Left renal pelvis (tissue), 4 donors: Measurements from ENCODE around the gene TMEM119. TPM values are rescaled to one million over a fixed set of nuclear protein-coding genes. Genes with fewer than 3 reads are reported as not detected.
"Not testable (repeated sequence)": the region's sequence is repeated elsewhere in the genome, so short reads cannot be mapped to it uniquely, and the experiment has no call there.

Experiments
- DNase-seq, 4 donors: peaks; one replicate each; pipeline ENCODE4 v3.0.0-alpha.2; 2013; ENCODE audit warnings: low read depth in 4 of 4, low spot score in 3 of 4
- polyA plus RNA-seq, 4 donors: library from polyadenylated mRNA; unstranded; fragments of 120-200 nt; gene quantifications; one replicate each; pipeline ENCODE4 v1.2.1, GENCODE V29; 2013; ENCODE audit not compliant: insufficient read length in 4 of 4

Gene TMEM119
- polyA plus RNA-seq, 4 donors, result 20.5 to 102 (median 23.9) TPM

DNA sequence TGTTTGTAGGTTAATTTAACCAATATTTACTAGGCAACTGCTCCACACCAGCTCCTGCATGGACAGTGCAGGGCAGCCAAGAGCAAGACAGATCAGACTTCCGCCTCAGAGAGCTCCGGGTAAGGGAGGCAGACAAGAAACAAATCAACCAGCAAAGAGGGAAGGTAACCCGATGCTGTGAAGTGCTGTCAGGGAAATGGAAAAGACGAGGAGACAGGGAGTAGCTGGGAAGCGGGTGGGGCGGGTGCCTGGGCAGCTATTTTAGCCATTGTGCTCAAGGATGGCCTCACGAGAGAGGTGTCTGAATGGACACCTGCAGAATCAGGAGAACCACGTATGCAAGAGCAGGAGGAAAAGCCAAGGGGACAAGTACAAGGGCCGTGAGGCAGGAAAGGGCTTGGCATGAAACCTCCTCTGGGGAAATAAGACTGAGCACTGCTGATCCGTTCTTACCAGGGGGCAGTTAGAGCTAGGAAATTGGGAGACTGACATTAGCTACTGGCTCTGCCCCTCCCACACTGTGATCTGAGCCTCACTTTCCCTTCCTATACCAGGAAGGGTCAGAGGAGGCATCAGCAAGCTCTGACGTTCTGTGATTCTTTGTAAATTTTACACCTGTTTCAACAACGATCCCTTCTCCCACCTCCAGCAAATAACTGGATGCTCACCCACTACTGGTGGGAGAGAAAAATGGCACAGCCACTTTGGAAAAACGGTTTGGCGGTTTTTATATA is 6.5 kb upstream of the TMEM119 start:
- DNase-seq, result no peak

DNA sequence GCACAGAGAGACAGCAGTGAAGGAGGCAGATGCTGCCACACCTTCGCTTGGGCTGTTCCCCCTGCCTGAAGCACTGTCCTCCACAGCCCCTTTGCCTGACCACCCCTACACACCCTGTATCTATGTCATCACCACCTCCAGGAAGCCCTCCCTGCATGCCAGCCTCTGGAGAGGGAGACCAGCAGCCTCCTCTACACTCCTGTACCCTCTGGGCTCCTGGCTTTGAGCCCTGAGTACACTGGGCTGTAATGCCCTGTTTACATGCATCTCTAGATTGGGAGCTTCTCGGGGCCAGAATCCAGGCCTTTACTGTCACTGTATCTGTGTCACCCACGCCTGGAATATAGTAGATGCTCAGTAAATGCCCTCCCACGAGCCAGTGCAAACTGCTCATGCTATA is 5.9 kb upstream of the TMEM119 start:
- DNase-seq, result no peak

DNA sequence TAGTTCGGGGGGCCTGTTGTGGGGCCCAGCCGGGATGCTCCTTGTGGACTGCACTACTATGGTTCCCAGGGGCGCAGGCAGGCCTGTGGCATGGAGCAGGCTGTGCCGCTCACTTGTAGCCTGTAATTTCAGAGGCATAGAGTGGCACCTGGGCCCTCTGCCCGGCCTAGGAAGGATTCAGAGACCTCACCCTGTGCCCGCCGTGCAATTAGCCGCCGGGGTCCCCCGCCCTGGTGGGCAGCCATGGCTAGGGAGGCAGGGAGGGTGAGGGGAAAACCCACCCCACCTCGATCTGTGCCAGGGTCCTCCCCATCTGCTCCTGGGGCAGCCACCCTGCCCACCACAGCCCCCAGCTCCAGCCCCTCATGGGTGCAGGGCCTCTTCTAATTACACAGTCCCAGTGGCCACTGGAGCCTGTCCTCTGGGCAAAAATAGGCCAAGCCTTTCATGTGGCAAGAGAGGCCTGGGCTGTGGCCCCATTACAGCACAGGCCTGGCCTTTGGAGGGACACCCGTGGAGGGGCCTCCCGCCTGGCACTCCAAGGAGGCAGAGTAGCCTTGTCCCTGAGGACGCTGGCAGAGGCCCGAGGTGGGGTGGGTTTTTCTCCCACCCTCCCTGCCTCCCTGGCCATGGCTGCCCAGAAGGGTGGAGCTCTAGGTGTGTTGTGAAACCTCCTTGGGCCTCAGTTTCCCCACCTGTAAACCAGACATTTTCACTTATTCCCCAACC is 5.3 kb upstream of the TMEM119 start:
- DNase-seq, result no peak

DNA sequence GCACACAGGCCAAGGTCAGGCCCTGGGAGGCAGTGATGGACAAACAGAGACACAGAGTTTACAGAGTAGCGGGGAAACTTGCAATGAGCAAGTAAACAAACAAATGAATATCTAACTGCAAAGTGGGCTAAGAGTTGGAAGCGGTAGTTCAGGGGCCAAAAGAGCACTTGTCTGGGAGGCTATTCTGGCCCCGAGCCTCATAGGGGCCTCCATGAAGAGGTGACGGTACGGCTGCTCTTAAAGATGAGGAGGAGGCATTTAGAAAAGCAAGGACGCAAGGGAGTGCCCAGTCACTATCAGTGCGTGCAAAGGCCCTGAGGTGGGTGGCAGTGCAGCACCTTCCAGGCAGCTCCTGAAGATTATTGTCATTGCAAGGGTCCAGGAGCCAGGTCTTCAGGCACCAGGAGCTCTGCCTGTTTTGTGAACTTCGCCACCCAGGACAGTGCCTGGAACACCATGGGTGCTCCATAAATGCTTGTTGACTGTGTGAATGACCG is 4.4 kb upstream of the TMEM119 start:
- no peak for DNase-seq

DNA sequence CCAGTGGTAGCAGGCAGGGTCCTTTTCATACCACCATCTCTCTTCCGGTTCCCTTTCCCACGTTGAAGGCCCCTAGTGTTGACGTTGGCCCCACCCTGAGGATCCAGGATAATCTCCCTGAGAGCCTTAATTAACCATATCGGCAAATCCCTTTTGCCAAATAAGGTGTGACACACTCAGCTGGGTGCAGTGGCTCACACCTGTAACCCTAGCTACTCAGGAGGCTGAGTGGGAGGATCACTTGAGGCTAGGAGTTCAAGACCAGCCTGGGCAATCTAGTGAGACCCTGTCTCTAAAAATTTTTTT is 2.8 kb upstream of the TMEM119 start:
- no peak for DNase-seq

DNA sequence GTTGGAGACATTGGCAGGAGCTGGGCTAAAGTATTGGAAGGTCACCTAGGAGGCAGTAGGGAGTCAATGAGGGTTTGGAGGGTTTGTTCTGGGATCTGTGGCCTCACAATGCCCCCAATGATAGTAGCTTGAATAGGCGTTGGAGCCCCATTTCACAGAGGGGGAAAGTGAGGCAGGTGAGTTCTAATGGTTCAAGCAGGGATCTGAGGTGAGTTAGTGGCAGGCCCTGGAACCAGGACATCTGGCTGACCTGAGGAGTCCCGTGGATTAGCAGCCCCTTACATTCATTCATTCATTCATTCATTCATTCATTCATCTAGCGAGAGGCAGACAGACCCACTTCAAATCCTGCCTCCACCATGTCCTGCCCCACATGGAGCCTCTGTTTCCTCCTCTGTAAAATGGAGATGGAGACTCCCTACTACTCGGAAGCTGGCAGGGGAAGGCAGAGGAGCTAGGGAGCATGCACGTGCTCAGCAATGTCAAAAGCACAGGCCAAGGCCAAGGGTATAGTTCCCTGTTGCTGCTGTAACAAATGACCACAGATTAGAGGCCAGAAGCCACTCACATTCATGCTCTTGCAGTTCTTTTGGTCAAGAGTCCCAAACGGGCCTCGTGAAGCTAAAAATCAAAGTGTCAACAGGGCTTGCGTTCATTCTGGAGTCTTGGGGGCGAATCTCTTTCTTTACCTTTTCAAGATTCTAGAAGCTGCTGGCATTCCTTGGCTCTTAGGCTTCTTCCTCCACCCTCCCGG is 2.2 kb upstream of the TMEM119 start:
- no peak for DNase-seq

DNA sequence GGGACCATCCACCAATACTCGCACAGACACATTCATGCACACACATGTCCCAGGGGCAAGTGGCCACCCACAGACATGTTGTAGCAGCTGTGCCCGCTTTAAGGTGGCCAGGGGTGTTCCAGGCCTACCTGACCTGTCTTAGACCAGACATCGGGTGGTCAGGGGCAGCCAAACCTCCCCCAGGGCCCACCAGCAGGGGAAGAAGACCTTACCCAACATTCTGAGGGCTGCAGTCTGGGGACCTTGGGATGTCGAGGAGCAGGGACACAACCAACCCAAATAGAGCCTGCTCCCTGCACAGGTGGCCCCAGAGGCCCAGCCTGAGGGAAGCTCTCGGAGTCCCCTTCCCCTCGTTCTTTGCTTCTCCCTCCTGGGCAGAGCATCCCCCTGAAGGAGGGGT is 1.7 kb upstream of the TMEM119 start:
- no peak for DNase-seq

DNA sequence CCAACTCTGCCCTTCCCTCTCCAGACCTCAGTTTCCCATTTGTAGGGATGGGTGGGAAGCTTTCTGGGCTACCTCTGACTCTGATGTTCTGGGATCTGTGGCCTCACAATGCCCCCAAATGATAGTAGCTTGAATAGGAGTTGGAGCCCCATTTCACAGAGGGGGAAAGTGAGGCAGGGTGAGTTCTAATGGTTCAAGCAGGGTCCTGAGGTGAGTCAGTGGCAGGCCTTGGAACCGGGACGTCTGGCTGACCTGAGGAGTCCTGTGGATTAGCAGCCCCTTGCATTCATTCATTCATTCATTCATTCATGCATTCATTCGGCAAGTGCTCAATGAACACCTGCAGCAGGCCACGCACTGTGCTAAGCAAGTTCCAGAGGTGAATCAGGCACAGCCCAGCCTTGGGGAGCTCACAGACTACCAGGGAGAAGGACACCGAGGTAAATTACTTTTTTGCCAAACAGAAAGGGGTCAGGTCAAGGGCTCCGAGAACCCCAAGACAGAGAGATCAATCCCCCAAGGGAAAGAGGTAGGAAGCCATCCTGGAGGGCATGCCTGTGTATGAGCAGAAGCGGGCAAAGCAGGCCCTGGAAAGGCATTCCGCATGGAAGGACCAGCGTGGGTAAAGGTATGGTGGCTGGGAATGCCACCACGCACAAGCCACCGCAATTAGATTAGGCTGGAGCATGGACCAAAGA is 818 bp upstream of the TMEM119 start:
- DNase-seq, result no peak

DNA sequence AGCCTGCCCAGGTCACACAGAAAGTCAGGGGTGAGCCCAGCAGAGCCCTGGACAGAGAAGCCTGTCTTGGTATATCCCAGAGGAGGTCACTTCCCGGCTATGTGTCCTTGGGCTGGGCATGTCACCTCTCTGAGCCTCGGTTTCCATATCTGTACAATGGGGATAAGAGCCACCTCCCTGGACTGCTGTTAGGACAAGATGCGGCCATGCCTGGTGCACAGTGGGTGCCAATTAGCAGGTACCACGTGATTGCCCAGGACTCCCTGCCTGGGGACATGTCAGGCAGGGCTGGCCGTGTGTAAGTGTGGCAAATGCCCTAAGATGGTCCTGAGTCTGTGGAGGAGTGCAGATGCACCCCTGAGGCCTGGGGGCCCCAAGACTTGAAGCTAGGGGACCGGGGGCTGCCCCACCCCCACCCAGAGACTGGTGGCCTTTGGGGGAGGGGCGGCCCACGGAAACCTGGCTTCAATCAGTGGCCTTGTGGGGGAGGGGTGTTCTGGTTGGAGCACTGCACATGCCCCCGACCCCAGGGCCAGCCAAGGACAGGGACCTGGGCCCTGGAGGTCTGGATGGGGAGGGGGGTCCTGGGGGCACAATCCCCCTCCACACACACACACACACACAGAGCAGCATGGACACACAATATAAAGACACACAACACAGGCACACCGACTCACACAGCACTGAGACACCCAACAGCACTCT is 878 bp downstream of the TMEM119 start:
- DNase-seq, result no peak

DNA sequence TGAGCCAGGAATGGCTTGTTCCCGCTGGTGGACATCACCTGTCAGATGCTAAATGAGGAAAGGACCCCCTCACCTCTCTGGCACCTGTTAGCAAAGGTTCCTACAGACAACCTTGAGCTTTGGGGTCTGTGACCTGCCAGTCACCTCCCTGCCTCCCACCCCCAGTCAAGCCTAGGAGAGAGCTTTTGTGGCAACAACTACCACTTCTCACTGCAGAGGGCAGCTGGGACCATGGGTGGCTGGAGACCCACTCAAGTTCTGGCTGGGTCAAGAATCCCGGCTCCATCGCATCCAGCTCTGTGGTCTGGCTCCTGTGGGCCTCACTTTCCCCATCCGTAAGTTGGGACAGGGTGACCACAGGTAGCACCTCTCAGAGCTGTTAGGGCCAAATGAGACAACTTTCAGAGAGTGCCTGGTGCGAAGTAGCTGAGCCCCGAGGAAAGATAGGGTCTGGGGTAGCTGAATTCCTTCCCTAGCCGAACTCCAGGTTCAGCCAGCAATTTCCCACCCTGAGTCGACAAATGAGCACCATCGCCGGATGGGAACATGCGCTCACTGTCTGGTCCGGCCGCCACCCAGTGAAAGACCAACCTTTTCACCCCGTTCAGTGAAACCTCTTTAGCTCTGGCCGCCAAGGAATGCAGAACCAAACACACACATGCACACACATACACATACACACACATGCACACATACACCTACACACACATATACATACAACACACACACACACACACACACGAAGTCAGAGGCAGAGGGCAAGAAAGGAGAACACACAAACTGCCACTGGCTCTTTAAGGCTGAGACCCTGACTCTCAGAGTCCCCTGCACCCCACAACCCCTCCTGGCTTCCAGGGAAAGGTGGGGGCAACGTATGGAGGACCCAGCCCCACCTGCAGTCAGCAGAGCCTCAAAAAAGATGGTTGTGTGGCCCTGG is 1.9 kb downstream of the TMEM119 start:
- no peak for DNase-seq

DNA sequence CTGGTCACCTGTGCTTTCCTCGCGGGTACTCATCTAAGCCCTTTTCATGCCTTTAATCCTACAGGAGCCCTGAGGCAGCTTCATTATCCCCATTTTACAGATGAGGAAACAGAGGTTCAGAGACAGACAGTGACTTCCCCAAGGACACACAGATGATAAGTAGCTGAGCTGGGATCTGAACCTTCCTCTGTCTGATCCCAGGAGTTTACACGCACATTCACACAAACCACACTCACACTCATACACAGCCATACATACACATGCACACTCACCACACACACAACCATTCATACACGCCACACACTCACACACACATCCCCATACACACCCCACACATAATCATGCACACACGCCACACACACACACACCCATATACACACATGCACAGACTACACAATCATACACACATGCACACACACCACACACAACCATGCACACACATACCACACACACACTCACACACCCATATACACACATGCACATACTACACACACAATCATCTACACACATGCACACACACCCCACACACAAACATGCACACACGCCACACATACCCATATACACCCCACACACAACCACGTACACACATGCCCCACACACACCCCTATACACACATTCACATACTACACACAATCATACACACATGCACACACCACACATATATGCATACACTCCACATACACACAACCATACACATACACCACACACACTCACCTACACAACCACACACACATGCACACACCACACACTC is 2.7 kb downstream of the TMEM119 start:
- no peak for DNase-seq

DNA sequence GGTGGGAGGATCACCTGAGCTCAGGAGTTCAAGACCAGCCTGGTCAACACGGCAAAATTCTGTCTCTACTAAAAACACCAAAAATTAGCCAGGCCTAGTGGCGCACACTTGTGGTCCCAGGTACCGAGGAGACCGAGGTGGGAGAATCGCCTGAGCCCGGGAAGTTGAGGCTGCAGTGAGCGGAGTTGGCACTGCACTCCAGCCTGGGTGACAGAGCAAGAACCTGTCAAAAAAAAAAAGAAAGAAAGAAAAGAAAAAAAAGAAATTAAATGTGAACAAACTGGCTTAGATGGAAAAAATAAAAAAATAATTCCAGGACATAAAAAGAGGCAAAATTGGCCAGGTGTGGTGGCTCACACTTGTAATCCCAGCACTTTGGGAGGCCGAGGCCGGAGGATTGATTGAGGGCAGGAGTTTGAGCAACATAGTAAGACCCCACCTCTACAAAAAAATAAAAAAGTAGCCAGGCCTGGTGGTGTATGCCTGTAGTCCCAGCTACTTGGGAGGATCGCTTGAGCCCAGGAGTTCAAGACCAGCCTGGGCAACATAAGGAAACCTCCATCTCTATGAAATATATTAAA is 3.5 kb downstream of the TMEM119 start:
- DNase-seq, result no peak

DNA sequence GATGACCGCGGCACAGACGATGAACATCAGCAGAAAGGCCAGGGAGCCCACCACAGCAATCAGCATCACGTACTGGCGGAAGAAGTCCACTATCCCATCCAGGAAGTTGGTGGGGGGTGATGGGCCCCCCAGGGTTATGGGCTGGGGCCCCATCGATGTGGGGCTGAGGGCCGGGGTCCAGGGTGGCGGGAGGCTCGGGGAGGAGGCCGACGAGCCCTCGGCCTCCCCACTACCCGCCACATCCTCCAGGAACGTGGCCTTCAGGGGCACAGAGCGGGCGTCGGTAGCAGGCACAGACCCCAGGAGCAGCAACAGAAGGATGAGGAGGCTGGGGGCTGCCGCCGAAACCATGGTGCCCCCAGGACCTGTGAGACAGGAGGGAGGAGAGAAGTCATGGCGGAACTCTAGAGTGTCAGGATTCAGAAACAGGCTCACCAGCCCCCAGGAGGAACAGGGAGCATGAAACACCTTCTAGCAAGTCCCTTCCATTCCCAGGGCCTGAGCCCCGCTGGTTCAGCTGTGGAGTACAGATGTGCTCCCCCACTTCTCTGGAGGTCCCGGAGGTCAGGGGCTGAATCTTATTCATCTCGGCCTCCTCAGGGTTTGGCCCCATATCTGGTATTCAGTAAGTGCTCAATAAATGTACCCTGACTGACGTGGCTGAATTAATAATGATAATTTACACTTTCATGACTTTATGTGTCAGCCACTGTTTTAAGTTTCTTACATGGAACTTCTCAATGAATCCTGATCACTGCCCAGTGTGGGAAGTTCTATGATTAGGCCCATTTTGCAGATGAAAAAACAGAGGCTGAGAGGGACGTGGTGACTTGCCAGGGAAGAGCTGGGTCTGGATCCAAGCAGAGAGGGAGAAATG is 5.6 kb downstream of the TMEM119 start:
- DNase-seq, result no peak

DNA sequence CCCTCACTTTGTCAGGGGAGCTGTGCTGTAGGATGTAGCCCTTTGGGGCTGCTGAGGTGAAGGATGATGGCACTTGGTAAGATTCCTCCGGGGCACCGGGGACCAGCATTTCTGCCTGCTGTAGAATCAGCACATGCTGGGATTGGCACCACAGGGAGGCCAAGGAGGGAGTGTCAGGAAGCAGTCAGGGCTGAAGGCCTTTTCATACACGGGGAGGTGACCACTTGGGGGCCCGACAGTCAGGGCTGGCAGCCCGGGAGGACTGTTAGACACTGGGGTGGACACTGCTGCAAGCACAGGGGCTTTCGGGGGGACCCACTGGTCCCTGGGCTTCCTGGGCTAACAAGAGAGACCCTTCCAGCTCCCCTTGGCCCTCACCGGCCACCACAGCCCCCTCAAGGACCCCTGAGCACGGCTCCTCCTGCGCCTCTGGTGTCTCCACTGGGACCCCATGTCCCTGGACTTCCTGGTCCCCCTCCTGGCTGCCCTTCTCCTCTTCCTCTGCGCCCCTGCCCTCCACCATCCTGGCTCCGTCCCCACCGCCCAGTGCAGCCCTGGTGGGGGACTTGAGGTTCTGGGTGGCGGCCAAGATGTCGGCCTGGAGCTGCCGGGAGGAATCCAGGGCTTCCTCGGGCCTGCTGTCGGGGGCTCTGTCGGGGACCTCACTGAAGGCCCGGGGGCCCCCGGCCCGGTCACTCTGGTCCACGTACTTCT is 6.5 kb downstream of the TMEM119 start:
- DNase-seq, result no peak

DNA sequence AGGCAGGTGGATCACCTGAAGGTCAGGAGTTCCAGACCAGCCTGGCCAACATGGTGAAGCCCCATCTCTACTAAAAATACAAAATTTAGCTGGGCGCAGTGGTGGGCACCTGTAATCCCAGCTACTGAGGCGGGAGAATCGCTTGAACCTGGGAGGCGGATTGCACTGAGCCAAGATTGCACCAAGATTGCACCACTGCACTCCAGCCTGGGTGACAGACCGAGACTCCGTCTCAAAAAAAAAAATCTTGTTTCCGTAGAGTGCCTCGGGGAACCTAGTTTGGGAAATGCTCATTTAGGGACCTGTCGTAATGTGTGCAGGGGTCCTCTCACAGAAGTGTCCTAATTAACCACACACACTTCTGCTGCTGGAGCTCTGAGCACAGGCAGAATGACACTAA is 7.4 kb downstream of the TMEM119 start:
- not testable (repeated sequence) for DNase-seq

DNA sequence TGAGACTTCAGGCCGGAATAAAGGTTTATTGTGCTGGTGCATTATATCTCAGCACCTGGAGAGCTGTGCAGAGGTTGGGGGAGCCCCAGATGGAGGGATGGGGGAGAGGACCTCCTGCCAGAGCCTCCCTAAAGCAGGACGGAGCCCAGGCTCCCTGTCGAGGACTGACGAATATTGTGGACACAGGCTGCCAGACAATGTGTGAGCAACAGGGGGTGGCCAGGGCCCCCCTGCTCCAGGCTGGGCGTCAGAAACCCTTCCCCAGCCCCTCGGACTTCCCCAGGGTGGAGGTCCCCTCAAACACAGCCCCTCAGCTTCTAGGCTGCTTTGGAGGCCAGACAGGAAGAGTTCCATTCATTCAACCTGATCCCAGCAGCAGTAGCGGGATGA is 8.0 kb downstream of the TMEM119 start:
- DNase-seq, result no peak
